Stimulated activated naive B cell treated with anti-CD40 and anti-IgM and Interleukin-4, amounts not matched to agents 10 μg/mL and 1 μg/mL and 100 μg/mL, for 72 hours (primary cell): ENCODE data around the gene LTBR.
"Not testable (repeated sequence)": the region's sequence is repeated elsewhere in the genome, so short reads cannot be mapped to it uniquely, and the experiment has no call there.

Source experiments
- ATAC-seq, 2 donors: fragments of 150-1000 bp; cut with Tn5 transposase; replicated peaks; 2 replicates each; pipeline ENCODE4 v1.10.0; 2021; ENCODE audit warnings: moderate library complexity in 1 of 2
- DNase-seq: peaks from one replicate; pipeline ENCODE4 v3.0.0; 2021
- H3K27ac Mint-ChIP-seq: one replicate; pipeline ENCODE4 v1.8.0; 2022; ENCODE audit warnings: mild to moderate bottlenecking, mixed read lengths
- H3K27me3 Mint-ChIP-seq, 2 donors: one replicate each; pipeline ENCODE4 v1.8.0; 2022; ENCODE audit warnings: mixed read lengths in 2 of 2
- H3K36me3 Mint-ChIP-seq, 2 donors: one replicate each; pipeline ENCODE4 v1.8.0; 2022; ENCODE audit warnings: mixed read lengths in 2 of 2, mild to moderate bottlenecking in 1 of 2
- H3K4me1 Mint-ChIP-seq, 2 donors: one replicate each; pipeline ENCODE4 v1.8.0; 2022; ENCODE audit warnings: mixed read lengths in 2 of 2, mild to moderate bottlenecking in 1 of 2
- H3K4me3 Mint-ChIP-seq, 2 donors: one replicate each; pipeline ENCODE4 v1.8.0; 2022; ENCODE audit warnings: mild to moderate bottlenecking in 2 of 2, mixed read lengths in 2 of 2, moderate library complexity in 1 of 2
- H3K9me3 Mint-ChIP-seq, 2 donors: one replicate each; pipeline ENCODE4 v1.8.0; 2022; ENCODE audit warnings: mixed read lengths in 2 of 2, mild to moderate bottlenecking in 1 of 2

The LTBR gene

GRCh38 chr12:6383572-6384498, at the start of gene LTBR:
TSS of gene LTBR (plus strand) at chr12:6384162. CDS start at chr12:6384359, 197 bp downstream.
- Mint-ChIP-seq H3K4me1 (peaks cover 5 to 7% of the 10 kb centered on the region in 2 donors), H3K36me3 (no peaks in the 10 kb centered on the region), H3K27me3 (peaks cover 57 to 70% of the 10 kb centered on the region in 2 donors), H3K27ac (peak within 1 kb of the TSS; percentile 80), H3K9me3 (no peaks in the 10 kb centered on the region), H3K4me3 (peak within 1 kb of the TSS; percentile 55 to 68)
- DNase-seq (no peak), ATAC-seq (peak; percentile 64 to 68)

- no peak for ATAC-seq
- DNase-seq, result no peak
- Mint-ChIP-seq H3K36me3 (peaks cover 0 to 2% of the 10 kb centered on the region in 2 donors), H3K27ac (no peak overlapping the region), H3K9me3 (no peaks in the 10 kb centered on the region), H3K27me3 (peaks cover 47 to 55% of the 10 kb centered on the region in 2 donors), H3K4me1 (peaks cover 35% of the 10 kb centered on the region in 2 donors), H3K4me3 (no peak overlapping the region)
These were observed 49.6 kb upstream of the LTBR start for GRCh38 chr12:6334359-6334758.

DNA sequence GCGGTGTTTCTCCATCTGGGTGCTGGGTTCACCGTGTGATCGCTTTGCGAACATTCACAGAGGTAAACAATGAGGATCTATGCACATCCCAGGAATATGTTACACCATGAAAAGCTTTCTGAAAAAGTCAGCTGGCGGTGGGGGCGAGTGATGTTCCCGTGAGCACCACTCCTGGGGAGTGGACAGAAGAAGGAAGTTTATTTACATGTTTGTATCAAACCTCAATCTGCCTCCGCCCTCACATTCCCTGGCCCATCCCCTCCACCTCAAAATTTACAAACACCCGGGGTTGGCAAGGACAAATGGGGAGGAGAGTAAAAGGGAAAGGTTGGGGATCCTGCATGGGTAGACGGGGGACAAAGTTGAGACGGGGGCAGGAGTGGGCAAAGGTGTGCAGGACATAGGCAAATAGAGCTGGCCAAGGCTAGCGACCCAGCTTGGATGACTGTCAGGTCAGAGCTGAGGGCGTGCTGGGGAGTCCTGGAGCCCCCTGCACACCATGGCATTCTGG, 49.0 kb upstream of the LTBR start:
- peaks cover 31% of the 10 kb centered on the region in 2 donors for H3K4me1 Mint-ChIP-seq
- ATAC-seq, result no peak
- H3K4me3 Mint-ChIP-seq, result peak overlapping the region in 1 of 2 donors; percentile 3
- no peak for DNase-seq
- no peaks in the 10 kb centered on the region for H3K9me3 Mint-ChIP-seq
- no peak overlapping the region for H3K27ac Mint-ChIP-seq
- H3K36me3 Mint-ChIP-seq, result peaks cover 0 to 2% of the 10 kb centered on the region in 2 donors
- H3K27me3 Mint-ChIP-seq, result peaks cover 47 to 55% of the 10 kb centered on the region in 2 donors

DNA sequence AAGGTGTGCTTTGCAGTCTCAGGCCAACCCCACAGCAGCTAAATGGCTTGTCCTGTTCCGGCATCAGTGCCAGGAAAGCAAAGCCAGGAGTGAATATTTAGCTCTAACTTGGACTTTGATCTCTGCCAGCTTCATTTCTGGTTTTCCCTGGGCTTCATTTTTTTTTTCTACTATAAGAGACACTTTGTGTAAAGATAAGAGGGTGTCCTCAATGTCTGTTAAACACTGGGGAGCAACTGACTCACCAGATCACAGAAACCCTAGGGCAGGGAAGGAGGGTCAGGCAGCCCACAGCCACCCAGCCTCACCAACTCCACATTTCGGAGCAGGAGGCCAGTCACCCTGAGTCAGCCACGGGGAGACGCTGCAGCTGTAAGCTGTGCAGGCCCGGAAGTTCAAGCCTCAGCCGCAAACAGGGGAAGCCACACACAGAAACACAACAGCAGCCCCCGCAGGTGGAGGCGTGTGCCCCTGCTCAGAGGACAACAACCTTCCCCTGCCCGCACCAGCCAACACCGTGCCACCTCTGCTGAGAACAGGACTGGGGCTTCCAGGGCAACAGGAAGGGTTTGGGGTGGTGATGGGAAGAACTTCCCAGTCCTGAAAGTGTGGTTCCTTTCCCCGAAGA, 48.4 kb upstream of the LTBR start:
- no peak overlapping the region for H3K27ac Mint-ChIP-seq
- peaks cover 0 to 2% of the 10 kb centered on the region in 2 donors for H3K36me3 Mint-ChIP-seq
- DNase-seq, result peak; percentile 56
- H3K4me3 Mint-ChIP-seq, result peak overlapping the region; percentile 24 to 44
- peaks cover 25% of the 10 kb centered on the region in 2 donors for H3K4me1 Mint-ChIP-seq
- H3K27me3 Mint-ChIP-seq, result peaks cover 43 to 50% of the 10 kb centered on the region in 2 donors
- H3K9me3 Mint-ChIP-seq, result no peaks in the 10 kb centered on the region
- ATAC-seq, result peak; percentile 89 to 93

GRCh38 chr12:6336079-6336888, 47.7 kb upstream of the LTBR start:
- no peak overlapping the region for H3K27ac Mint-ChIP-seq
- peaks cover 0 to 2% of the 10 kb centered on the region in 2 donors for H3K36me3 Mint-ChIP-seq
- no peaks in the 10 kb centered on the region for H3K9me3 Mint-ChIP-seq
- H3K27me3 Mint-ChIP-seq, result peaks cover 40 to 45% of the 10 kb centered on the region in 2 donors
- H3K4me1 Mint-ChIP-seq, result peaks cover 18 to 24% of the 10 kb centered on the region in 2 donors
- DNase-seq, result no peak
- peak overlapping the region; percentile 61 to 64 for H3K4me3 Mint-ChIP-seq
- ATAC-seq, result no peak

DNA sequence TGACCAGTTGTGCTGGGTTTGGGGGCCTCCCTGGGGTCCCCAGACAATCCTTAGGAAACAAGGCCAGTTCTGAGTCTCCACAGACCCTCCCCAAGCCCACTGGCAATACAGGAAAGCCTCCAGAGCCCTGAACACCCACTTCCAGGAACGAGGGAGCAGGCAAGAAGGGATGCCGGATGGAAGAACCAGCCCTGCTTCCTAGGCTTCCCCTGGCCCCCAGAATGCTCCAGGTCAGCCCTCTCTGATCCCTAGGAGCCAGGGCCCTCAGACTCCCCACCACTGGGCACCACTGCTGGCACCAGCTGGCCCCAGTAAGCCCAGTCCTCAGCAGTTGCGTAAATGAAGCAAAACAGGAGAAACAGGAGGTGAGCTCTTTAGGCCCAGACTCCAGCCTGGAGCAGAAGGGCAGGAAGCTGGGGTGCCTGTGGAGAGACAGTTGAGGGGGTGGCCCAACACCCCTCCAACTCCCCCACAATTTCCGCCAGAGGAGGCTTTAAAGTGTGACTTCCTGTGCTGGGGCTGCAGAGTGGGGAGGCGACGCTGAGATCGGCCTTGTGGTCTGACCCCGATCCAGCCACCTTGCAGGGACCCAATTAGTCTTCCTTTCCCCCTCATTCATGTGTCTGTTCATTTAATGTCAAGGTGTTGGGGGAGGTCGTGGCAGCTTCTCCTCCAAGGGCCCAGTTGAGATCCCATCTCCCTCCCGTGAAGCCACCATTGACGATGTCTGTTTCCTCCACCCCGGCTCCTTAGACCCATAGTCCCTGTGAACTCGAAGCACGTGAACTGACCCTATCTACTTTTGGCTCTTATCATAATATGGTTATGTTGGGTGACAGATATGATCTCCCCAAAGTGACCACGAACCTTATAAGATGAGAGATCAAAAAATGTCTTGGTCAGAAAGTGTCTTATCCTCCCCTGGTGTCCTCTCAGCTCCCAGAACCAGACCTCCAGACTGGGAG, 46.8 kb upstream of the LTBR start:
- peaks cover 14 to 25% of the 10 kb centered on the region in 2 donors for H3K4me1 Mint-ChIP-seq
- no peaks in the 10 kb centered on the region for H3K9me3 Mint-ChIP-seq
- peaks cover 0 to 2% of the 10 kb centered on the region in 2 donors for H3K36me3 Mint-ChIP-seq
- H3K27ac Mint-ChIP-seq, result no peak overlapping the region
- ATAC-seq (no peak), DNase-seq (no peak)
- peak overlapping the region; percentile 61 to 64 for H3K4me3 Mint-ChIP-seq
- H3K27me3 Mint-ChIP-seq, result peaks cover 36 to 39% of the 10 kb centered on the region in 2 donors

- H3K4me1 Mint-ChIP-seq, result peaks cover 9 to 25% of the 10 kb centered on the region in 2 donors
- no peaks in the 10 kb centered on the region for H3K9me3 Mint-ChIP-seq
- no peak overlapping the region for H3K4me3 Mint-ChIP-seq
- ATAC-seq (no peak), DNase-seq (no peak)
- no peak overlapping the region for H3K27ac Mint-ChIP-seq
- peaks cover 0 to 2% of the 10 kb centered on the region in 2 donors for H3K36me3 Mint-ChIP-seq
- peaks cover 30 to 31% of the 10 kb centered on the region in 2 donors for H3K27me3 Mint-ChIP-seq
These were observed 46.0 kb upstream of the LTBR start for GRCh38 chr12:6337958-6338433.

GRCh38 chr12:6338536-6338935, 45.4 kb upstream of the LTBR start:
- not testable (repeated sequence) for DNase-seq, H3K9me3 Mint-ChIP-seq, ATAC-seq, H3K36me3 Mint-ChIP-seq, H3K4me3 Mint-ChIP-seq, H3K27ac Mint-ChIP-seq
- H3K4me1 Mint-ChIP-seq, result peaks cover 3 to 23% of the 10 kb centered on the region in 2 donors
- peaks cover 24 to 25% of the 10 kb centered on the region in 2 donors for H3K27me3 Mint-ChIP-seq

DNA sequence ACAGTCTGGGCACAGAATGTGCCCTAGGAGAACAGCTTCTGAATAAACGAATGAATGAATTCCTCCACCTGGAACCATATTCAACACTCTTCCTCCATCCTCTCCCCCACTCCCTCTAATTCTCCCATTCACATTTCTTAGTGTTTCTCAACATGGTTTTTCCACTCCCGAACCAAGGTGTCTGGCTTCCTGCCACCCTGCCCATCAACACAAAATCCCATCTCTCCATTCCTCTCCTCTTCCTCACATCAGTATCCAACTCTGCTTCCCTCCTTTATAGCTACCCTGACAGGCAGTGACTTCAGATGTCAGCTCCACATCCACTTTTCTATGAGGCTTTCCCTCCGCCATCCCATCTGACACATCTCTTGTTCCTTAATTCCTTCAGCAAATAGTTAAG, 45.0 kb upstream of the LTBR start:
- Mint-ChIP-seq H3K4me1 (peaks cover 0 to 21% of the 10 kb centered on the region in 2 donors), H3K4me3 (no peak overlapping the region), H3K27me3 (peaks cover 20 to 21% of the 10 kb centered on the region in 2 donors), H3K9me3 (no peaks in the 10 kb centered on the region), H3K36me3 (no peaks in the 10 kb centered on the region), H3K27ac (no peak overlapping the region)
- DNase-seq (no peak), ATAC-seq (no peak)

DNA sequence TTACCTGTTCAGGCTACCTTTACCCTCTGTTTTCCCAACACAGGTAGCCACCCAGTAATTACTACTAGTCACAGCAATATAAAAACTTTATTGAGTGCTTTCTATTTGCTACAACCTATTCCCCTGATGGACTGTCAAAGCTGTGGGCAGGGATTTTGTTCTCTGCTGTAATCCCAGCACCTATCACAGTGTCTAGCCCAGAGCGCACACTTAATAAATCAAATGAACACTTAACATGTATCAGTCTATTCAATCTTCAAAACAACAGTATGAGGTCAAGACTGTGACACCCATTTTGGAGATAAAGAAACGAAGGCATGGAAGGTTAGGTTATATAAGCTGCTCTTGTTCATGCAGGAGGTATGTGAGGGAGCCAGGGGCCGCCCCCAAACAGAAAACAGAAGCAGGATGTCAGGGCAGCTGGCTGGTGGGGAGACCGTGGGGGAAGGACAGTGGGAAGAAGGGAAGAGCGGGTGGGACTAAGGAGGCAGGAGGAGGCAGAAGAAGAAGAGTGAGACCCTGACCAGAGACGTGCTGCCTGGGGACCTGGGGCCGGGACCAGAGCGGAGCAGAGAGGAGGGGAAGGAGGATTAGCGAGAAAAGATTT, 43.8 kb upstream of the LTBR start:
- Mint-ChIP-seq H3K36me3 (no peaks in the 10 kb centered on the region), H3K9me3 (no peaks in the 10 kb centered on the region), H3K4me3 (no peak overlapping the region), H3K27ac (no peak overlapping the region), H3K27me3 (peaks cover 11 to 14% of the 10 kb centered on the region in 2 donors), H3K4me1 (peaks cover under 1 to 17% of the 10 kb centered on the region in 2 donors)
- DNase-seq (no peak), ATAC-seq (no peak)

- H3K36me3 Mint-ChIP-seq, result no peaks in the 10 kb centered on the region
- no peak for DNase-seq
These were observed 43.1 kb upstream of the LTBR start for GRCh38 chr12:6340745-6341416.

More at GRCh38 chr12:6340745-6341416, 43.1 kb upstream of the LTBR start:
- Mint-ChIP-seq H3K27me3 (peaks cover 11 to 16% of the 10 kb centered on the region in 2 donors), H3K9me3 (no peaks in the 10 kb centered on the region), H3K4me3 (no peak overlapping the region), H3K27ac (peak overlapping the region; percentile 87), H3K4me1 (peaks cover 8 to 16% of the 10 kb centered on the region in 2 donors)
- ATAC-seq, result peak; percentile 28 to 50
